ENCODE data around the gene MAP4K2.

MAP4K2 gene

GRCh38 chr11:64753380-64754123 is 49.5 kb downstream of the MAP4K2 start:
- DNase-seq: no peak

- no peak for DNase-seq
These were observed 50.0 kb downstream of the MAP4K2 start for GRCh38 chr11:64753019-64753379.

DNA sequence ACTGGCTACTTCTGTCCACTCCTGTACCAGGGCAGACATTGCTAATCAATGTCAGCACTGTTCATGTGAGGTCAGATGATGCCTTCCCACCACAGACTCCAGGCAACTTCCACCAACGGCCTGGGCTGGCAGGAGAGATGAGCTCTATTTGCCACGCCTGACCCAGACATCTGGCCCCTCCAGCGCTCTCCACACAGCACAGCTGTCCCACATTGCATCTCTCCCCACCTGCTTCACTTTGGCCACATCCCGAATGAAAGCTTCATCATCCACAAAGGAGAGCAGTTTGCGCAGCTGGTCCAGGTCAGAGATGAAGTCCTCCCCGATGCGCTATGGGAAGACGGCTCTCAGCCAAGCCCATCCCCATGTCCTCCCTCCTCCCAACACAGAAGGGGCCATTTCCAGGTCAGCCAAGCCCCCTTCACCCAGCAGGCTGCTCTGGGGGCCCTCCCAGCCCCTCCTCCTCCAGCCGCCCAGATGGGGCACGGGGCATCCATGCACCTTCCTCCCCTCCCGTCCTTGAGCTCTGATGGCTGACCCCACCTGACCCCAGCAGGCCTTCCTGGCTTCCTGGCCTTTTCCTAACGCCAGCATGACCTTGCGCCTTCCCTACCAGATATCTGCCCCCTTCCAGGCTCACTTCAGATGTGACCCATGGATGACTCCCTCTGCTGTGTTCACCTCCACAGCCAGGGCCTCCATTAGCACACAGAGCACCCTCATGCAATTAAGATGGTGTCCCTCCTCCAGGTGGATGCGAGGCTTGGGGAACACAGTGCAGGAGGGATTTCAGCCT is 50.6 kb downstream of the MAP4K2 start:
- DNase-seq: peak; percentile 32

- no peak for DNase-seq
These were observed 51.4 kb downstream of the MAP4K2 start for GRCh38 chr11:64751580-64751979.

DNA sequence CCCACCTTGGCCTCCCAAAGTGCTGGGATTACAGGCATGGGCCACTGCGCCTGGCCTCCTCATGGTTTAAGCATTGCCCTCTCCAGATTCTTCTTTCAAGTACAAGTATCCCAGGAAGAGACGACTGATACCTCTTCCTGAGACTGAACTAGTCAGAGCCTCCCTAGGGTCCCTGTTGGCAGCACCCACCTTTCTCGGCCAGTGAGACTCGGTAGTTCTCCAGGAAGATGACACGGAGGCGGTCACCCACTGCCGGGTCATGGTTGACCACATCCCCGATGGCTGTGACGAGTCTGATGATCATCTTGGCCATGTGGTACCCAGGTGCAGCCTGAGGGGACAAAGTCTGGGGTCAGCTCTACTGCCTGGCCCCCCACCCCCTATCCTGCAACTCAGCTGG is 51.9 kb downstream of the MAP4K2 start:
- no peak for DNase-seq

DNA sequence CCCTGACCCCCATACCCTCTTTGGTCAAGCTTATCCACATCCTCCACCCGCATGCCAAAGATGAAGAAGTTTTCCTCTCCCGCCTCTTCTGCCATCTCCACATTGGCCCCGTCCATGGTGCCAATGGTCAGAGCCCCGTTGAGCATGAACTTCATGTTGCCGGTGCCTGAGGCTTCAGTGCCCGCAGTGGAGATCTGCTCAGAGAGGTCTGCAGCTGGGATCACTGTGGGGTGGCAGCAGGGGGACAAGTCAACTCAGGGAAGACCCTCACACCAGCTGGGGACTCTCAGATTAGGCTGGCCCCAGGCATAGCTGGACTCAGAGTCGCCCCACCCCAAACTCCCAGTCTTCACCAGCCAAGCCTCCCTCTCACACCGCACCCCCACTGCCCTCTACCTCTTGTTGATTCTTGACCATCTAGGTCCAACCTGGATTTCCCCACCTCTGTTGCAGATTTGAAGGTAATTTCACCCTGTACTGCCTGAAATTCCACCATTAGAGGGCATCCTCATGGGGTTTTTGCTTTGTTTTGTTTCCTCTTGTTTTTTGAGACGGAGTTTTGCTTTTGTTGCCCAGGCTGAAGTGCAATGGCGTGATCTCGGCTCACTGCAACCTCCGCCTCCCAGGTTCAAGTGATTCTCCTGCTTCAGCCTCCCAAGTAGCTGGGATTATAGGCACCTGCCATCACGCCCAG is 52.5 kb downstream of the MAP4K2 start:
- DNase-seq: no peak

GRCh38 chr11:64747961-64748665 is 54.9 kb downstream of the MAP4K2 start:
- DNase-seq: no peak

- DNase-seq: no peak
These were observed 56.5 kb downstream of the MAP4K2 start for GRCh38 chr11:64746486-64746885.

- DNase-seq: peak; percentile 43
These were observed 57.3 kb downstream of the MAP4K2 start for GRCh38 chr11:64745521-64746328.

GRCh38 chr11:64745189-64745520 is 57.9 kb downstream of the MAP4K2 start:
- peak; percentile 48 for DNase-seq

DNA sequence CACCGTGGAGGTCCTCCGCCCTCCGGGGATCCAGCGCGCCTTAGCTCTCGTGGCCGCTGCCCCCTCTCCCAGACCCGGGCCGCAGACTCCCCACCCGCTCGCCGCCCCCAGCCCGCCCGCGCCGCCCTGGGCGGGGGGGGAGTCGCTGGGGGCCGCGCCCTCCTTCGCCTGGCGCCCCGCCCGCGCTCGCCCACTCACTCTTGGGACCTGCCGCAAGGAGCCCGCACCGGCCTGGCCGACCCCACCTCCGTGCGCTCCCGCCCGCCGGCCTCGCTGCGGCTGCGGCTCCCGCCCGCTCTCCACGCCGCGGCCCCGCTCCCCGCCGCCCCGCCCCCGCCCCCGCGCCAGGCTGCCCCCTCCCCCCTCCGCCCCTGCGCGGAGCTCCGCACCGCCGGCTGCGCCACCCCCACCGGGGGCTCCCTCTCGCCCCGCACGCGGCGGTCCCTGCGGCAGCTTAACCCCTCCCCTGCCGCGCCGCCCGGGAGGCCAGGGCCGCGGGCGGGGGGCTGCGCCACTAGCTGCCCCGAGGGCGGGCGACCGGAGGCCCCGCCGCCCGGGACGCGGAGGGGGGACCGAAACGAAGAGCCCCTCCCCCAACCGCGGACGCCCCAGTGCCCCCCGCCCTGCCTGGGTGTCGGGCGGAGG is 58.3 kb downstream of the MAP4K2 start:
- DNase-seq: no peak

GRCh38 chr11:64743591-64744543 is 59.1 kb downstream of the MAP4K2 start, which contains the start of gene RASGRP2:
TSS of gene RASGRP2 (minus strand) at chr11:64744142. CDS start at chr11:64742866, 1,276 bp downstream.
- DNase-seq: peak; percentile 68

DNA sequence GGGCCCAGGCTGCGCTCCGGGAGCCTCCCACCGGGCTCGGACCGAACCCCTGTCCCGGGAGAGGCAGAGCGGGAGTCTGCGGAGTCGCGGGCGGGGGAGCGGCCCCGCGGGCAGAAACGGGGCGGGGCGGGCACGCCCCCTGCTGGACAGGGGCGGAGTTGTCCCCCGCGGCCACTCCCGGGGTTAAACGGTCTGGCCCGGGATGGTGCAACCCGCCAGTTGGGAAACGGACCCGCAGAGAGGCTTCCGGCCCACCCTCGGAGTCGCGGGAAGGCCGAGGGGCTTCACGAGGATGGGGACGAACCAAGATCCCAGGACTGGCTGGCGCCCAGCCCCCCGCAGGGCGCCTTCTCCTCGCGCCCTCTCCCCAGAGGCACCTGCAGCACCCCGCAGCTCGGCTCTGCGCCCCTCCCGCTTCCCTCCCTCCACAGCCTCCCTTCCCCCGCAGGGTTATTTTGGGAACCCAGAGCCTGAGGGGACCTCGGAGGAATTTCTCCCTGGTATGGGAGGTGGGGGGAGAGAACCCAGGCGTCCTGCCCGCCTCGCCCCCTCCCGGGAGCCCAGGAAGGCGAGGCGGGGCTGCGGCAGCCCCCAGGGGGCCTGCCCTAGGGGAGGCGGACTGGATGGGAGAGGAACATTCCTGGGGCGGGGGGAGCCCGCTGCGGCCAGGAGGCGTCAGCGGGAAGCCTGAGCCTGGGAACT is 60.0 kb downstream of the MAP4K2 start:
- peak; percentile 54 for DNase-seq

DNA sequence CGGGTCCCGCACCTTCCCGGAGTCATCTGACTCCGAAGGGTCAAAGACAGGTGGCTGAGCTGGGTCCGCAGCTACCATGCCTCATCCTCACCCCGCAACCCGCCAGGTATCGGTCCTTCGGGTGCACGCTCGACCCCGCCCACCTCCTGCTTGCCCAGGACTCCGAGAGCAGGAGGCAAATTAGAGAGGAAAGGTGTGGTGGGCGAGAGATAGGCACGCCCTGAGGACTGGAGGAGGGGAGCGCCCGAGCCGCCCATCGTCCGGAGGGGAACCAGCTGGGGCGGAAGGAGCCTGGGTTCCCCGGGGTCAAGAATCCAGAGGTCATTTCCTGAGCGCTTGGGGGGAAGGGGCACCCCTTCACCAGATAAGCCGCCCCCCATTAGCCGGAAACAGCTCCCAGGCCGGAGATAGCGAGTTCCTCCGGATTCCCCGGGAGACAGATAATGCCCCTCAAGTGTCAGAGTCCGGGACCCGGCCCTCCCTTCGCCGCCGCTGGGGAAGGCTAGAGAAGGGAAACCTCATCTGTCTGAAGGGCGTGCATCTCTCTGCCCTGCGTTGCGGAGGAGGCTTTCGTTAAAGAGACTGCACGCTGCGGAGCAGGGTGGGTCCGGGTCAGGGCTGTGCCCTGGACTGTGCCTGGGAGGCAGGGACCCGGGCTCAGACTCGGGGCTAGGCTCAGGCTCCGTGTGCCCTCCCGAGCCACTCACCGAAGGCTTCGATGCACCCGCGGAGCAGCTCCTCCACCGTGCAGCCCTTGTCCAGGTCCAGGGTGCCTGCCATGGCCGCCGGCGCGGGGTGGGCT is 60.7 kb downstream of the MAP4K2 start:
- DNase-seq: peak; percentile 30

GRCh38 chr11:64741375-64742086 is 61.5 kb downstream of the MAP4K2 start:
- DNase-seq: no peak

GRCh38 chr11:64739871-64740270 is 63.1 kb downstream of the MAP4K2 start:
- no peak for DNase-seq

GRCh38 chr11:64736654-64737053 is 66.4 kb downstream of the MAP4K2 start:
- DNase-seq: no peak

DNA sequence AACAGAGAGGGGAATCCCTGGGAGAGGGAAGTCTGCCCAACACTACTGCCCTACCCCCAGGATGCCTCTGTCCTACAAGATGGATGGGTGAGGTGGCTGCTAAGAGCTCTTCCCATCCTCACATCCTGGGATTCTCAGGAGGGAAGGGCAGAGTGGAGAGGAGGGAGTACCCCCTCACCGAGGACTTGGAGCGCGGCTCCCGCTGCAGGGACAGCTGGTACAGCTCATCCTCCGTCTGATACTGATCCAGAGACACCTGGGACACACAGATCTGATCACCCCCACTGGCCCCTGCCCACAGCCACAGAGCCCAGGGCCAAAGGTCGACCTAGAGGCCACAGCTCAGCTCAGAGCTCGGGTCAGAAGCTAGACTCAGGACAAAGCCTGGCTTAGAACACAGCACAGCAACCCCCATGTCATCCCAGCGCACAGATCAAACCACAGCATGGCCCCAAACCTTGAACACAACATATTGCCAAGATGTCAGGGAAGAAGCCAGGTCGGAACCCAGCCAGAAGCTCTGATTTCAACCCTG is 67.2 kb downstream of the MAP4K2 start:
- DNase-seq: no peak
